WTC11 (cell line): ENCODE data around the gene MAML3. TPM values are rescaled to one million over a fixed set of nuclear protein-coding genes. Genes with fewer than 3 reads are reported as not detected.

Experiments
- ATAC-seq: fragments of 200-7000 bp; cut with Tn5 transposase; 2 replicates; pipeline ENCODE4 v1.10.0; 2021; ENCODE audit warnings: mild to moderate bottlenecking, moderate library complexity
- CTCF ChIA-PET: fragments of 300-600 bp; sonication (Branson Sonifier 250); formaldehyde crosslinking; loops from one replicate; lab custom pipeline; 2021; ENCODE audit warnings: antibody characterized with exemption; lab: Charles Lee
- POLR2A ChIA-PET: fragments of 350-600 bp; sonication (Branson Sonifier 250); formaldehyde crosslinking; loops from one replicate; lab custom pipeline; 2021; ENCODE audit warnings: antibody characterized with exemption; lab: Charles Lee
- DNase-seq: peaks from one replicate; pipeline ENCODE4 v3.0.0; 2021; ENCODE audit warnings: low spot score
- H3K27ac Mint-ChIP-seq: 2 replicates; pipeline ENCODE4 v1.8.0; 2021; ENCODE audit warnings: mixed read lengths
- H3K27me3 Mint-ChIP-seq: 2 replicates; pipeline ENCODE4 v1.8.0; 2021; ENCODE audit warnings: low read depth, mild to moderate bottlenecking, moderate library complexity, mixed read lengths
- H3K36me3 Mint-ChIP-seq: 2 replicates; pipeline ENCODE4 v1.8.0; 2021; ENCODE audit warnings: mixed read lengths
- H3K4me1 Mint-ChIP-seq: 2 replicates; pipeline ENCODE4 v1.8.0; 2022; ENCODE audit warnings: mixed read lengths
- H3K4me3 Mint-ChIP-seq: 2 replicates; pipeline ENCODE4 v1.8.0; 2021; ENCODE audit warnings: mild to moderate bottlenecking, moderate library complexity, mixed read lengths
- H3K9me3 Mint-ChIP-seq: 2 replicates; pipeline ENCODE4 v1.8.0; 2021; ENCODE audit warnings: mixed read lengths
- ATF1 ChIP-seq: sonication (generic); formaldehyde crosslinking; IDR thresholded peaks from 2 replicates; pipeline ENCODE4 v1.8.1; 2023; ENCODE audit warnings: mild to moderate bottlenecking, moderate library complexity, missing genetic modification reagents
- CREB1 ChIP-seq: sonication (generic); formaldehyde crosslinking; IDR thresholded peaks from 2 replicates; pipeline ENCODE4 v1.8.0; 2023; ENCODE audit warnings: mild to moderate bottlenecking, missing genetic modification reagents
- CTCF ChIP-seq: fragments of 200-600 bp; IDR thresholded peaks from 2 replicates; pipeline ENCODE4 v1.8.0; 2022; ENCODE audit warnings: antibody characterized with exemption
- E2F4 ChIP-seq: sonication (generic); formaldehyde crosslinking; IDR thresholded peaks from 2 replicates; pipeline ENCODE4 v1.8.1; 2022; ENCODE audit warnings: low read depth, mild to moderate bottlenecking, moderate library complexity, missing genetic modification reagents, borderline replicate concordance
- ERG ChIP-seq: fragments of 250-450 bp; sonication (Bioruptor Pico); IDR thresholded peaks from 2 replicates; pipeline ENCODE4 v1.8.0; 2021; ENCODE audit warnings: mild to moderate bottlenecking
- ETV6 ChIP-seq: sonication (generic); formaldehyde crosslinking; IDR thresholded peaks from 2 replicates; pipeline ENCODE4 v1.8.1; 2022; ENCODE audit warnings: mild to moderate bottlenecking, missing genetic modification reagents
- FOXJ3 ChIP-seq: sonication (generic); formaldehyde crosslinking; IDR thresholded peaks from 2 replicates; pipeline ENCODE4 v1.9.0; 2021; ENCODE audit warnings: missing genetic modification reagents, mild to moderate bottlenecking, borderline replicate concordance
- FOXK1 ChIP-seq: sonication (generic); formaldehyde crosslinking; IDR thresholded peaks from 2 replicates; pipeline ENCODE4 v1.8.0; 2022; ENCODE audit warnings: mild to moderate bottlenecking, moderate library complexity, missing genetic modification reagents
- FOXP1 ChIP-seq: sonication (generic); formaldehyde crosslinking; IDR thresholded peaks from 2 replicates; pipeline ENCODE4 v1.8.0; 2022; ENCODE audit warnings: missing genetic modification reagents, mild to moderate bottlenecking, moderate library complexity, borderline replicate concordance
- GABPB1 ChIP-seq: sonication (generic); formaldehyde crosslinking; IDR thresholded peaks from 2 replicates; pipeline ENCODE4 v1.8.1; 2023; ENCODE audit warnings: mild to moderate bottlenecking, missing genetic modification reagents
- IRF1 ChIP-seq: sonication (generic); formaldehyde crosslinking; IDR thresholded peaks from 2 replicates; pipeline ENCODE4 v1.8.0; 2023; ENCODE audit warnings: missing genetic modification reagents
- IRF2 ChIP-seq: sonication (generic); formaldehyde crosslinking; IDR thresholded peaks from 2 replicates; pipeline ENCODE4 v1.8.0; 2022; ENCODE audit warnings: low read depth, missing genetic modification reagents, borderline replicate concordance
- MLX ChIP-seq: sonication (generic); formaldehyde crosslinking; IDR thresholded peaks from 2 replicates; pipeline ENCODE4 v1.8.1; 2023; ENCODE audit warnings: mild to moderate bottlenecking, missing genetic modification reagents, moderate library complexity
- MYBL2 ChIP-seq: sonication (generic); formaldehyde crosslinking; IDR thresholded peaks from 2 replicates; pipeline ENCODE4 v1.8.1; 2023; ENCODE audit warnings: mild to moderate bottlenecking, moderate library complexity, missing genetic modification reagents
- NR3C1 ChIP-seq: sonication (generic); formaldehyde crosslinking; conservative IDR thresholded peaks from 2 replicates; pipeline ENCODE4 v1.8.1; 2023; ENCODE audit warnings: low read depth, mild to moderate bottlenecking, missing genetic modification reagents
- PREB ChIP-seq: sonication (generic); formaldehyde crosslinking; IDR thresholded peaks from 2 replicates; pipeline ENCODE4 v1.8.1; 2022; ENCODE audit warnings: mild to moderate bottlenecking, missing genetic modification reagents, moderate library complexity, borderline replicate concordance
- PRRX2 ChIP-seq: fragments of 250-450 bp; sonication (Bioruptor Pico); IDR thresholded peaks from 2 replicates; pipeline ENCODE4 v1.8.0; 2021; ENCODE audit warnings: mild to moderate bottlenecking
- RELA ChIP-seq: sonication (generic); formaldehyde crosslinking; IDR thresholded peaks from 2 replicates; pipeline ENCODE4 v1.8.1; 2022; ENCODE audit warnings: missing genetic modification reagents, mild to moderate bottlenecking, borderline replicate concordance
- SMAD3 ChIP-seq: sonication (generic); formaldehyde crosslinking; IDR thresholded peaks from 2 replicates; pipeline ENCODE4 v1.8.0; 2022; ENCODE audit warnings: missing genetic modification reagents, mild to moderate bottlenecking, borderline replicate concordance
- SP1 ChIP-seq: sonication (generic); formaldehyde crosslinking; conservative IDR thresholded peaks from 2 replicates; pipeline ENCODE4 v1.8.1; 2022; ENCODE audit warnings: missing genetic modification reagents
- TP53 ChIP-seq: sonication (generic); formaldehyde crosslinking; IDR thresholded peaks from 2 replicates; pipeline ENCODE4 v1.8.1; 2023; ENCODE audit warnings: mild to moderate bottlenecking, missing genetic modification reagents
- USF1 ChIP-seq: sonication (generic); formaldehyde crosslinking; IDR thresholded peaks from 2 replicates; pipeline ENCODE4 v1.8.0; 2022; ENCODE audit warnings: mild to moderate bottlenecking, missing genetic modification reagents
- ZNF317 ChIP-seq: sonication (generic); formaldehyde crosslinking; IDR thresholded peaks from 2 replicates; pipeline ENCODE4 v1.8.1; 2023; ENCODE audit warnings: low read depth, mild to moderate bottlenecking, moderate library complexity, missing genetic modification reagents, borderline replicate concordance
- ZNF423 ChIP-seq: fragments of 250-450 bp; sonication (Bioruptor Pico); IDR thresholded peaks from 2 replicates; pipeline ENCODE4 v2.1.2; 2022; ENCODE audit warnings: mild to moderate bottlenecking, moderate library complexity
- ZSCAN18 ChIP-seq: fragments of 250-450 bp; sonication (Bioruptor Pico); IDR thresholded peaks from 2 replicates; pipeline ENCODE4 v2.1.2; 2022; ENCODE audit warnings: mild to moderate bottlenecking, moderate library complexity
- total RNA-seq: library from RNA; stranded (reverse); gene quantifications from 3 replicates; pipeline ENCODE4 v1.2.3, GENCODE V29; 2021

MAML3 gene
- total RNA-seq, 1 experiment from 2014 or later, result 7.4 TPM

- CTCF ChIA-PET, result no interaction called here
- Mint-ChIP-seq H3K27me3 (no peaks in the 10 kb centered on the region), H3K4me3 (no peak overlapping the region), H3K27ac (no peak overlapping the region), H3K36me3 (no peaks in the 10 kb centered on the region), H3K4me1 (peaks cover 18% of the 10 kb centered on the region), H3K9me3 (no peaks in the 10 kb centered on the region)
- no peak for TF ChIP-seq ZNF423 (CRISPR knock-in tag)
- TF ChIP-seq ATF1 (CRISPR knock-in tag), result no peak
- TF ChIP-seq RELA, result no peak
- TF ChIP-seq FOXK1, result no peak
- TF ChIP-seq ZNF317 (CRISPR knock-in tag), result no peak
- no peak for TF ChIP-seq NR3C1
- no peak for TF ChIP-seq USF1 (CRISPR knock-in tag)
- no peak for TF ChIP-seq MLX (CRISPR knock-in tag)
- no peak for TF ChIP-seq GABPB1 (CRISPR knock-in tag)
- no peak for TF ChIP-seq FOXP1 (CRISPR knock-in tag)
- TF ChIP-seq ETV6, result no peak
- POLR2A ChIA-PET, result no interaction called here
- no peak for ATAC-seq
- no peak for DNase-seq
These were observed 53.2 kb downstream of the MAML3 start for GRCh38 chr4:140100771-140101170.

GRCh38 chr4:140099983-140100382 lies 54.0 kb downstream of the MAML3 start:
- DNase-seq (no peak), ATAC-seq (no peak)
- ChIA-PET CTCF (no interaction called here), POLR2A (no interaction called here)
- Mint-ChIP-seq H3K27me3 (no peaks in the 10 kb centered on the region), H3K4me3 (no peak overlapping the region), H3K27ac (no peak overlapping the region), H3K36me3 (no peaks in the 10 kb centered on the region), H3K4me1 (peaks cover 26% of the 10 kb centered on the region), H3K9me3 (no peaks in the 10 kb centered on the region)
- TF ChIP-seq PREB (CRISPR knock-in tag), result no peak
- TF ChIP-seq SMAD3 (CRISPR knock-in tag), result no peak
- TF ChIP-seq FOXK1, result no peak
- TF ChIP-seq ERG, result no peak
- TF ChIP-seq E2F4 (CRISPR knock-in tag), result no peak
- no peak for TF ChIP-seq ZNF423 (CRISPR knock-in tag)
- no peak for TF ChIP-seq TP53 (CRISPR knock-in tag)
- no peak for TF ChIP-seq MYBL2 (CRISPR knock-in tag)
- TF ChIP-seq FOXP1 (CRISPR knock-in tag), result no peak
- TF ChIP-seq IRF1 (CRISPR knock-in tag), result no peak
- no peak for TF ChIP-seq NR3C1
- TF ChIP-seq PRRX2 (CRISPR knock-in tag), result no peak
- no peak for TF ChIP-seq CREB1 (CRISPR knock-in tag)
- TF ChIP-seq ZSCAN18 (CRISPR knock-in tag), result no peak
- no peak for TF ChIP-seq CTCF
- TF ChIP-seq IRF2, result no peak
- TF ChIP-seq FOXJ3 (CRISPR knock-in tag), result no peak
- TF ChIP-seq SP1 (CRISPR knock-in tag), result no peak
